ENCODE measurements around the gene DTYMK. TPM values are rescaled to one million over a fixed set of nuclear protein-coding genes. Genes with fewer than 3 reads are reported as not detected.

Gene DTYMK
- total RNA-seq, 1 experiment from 2014 or later: 88.1 TPM

GRCh38 chr2:241726459-241726858 lies 39.8 kb upstream of the DTYMK start (continued):
- TF ChIP-seq, protein P1, sequence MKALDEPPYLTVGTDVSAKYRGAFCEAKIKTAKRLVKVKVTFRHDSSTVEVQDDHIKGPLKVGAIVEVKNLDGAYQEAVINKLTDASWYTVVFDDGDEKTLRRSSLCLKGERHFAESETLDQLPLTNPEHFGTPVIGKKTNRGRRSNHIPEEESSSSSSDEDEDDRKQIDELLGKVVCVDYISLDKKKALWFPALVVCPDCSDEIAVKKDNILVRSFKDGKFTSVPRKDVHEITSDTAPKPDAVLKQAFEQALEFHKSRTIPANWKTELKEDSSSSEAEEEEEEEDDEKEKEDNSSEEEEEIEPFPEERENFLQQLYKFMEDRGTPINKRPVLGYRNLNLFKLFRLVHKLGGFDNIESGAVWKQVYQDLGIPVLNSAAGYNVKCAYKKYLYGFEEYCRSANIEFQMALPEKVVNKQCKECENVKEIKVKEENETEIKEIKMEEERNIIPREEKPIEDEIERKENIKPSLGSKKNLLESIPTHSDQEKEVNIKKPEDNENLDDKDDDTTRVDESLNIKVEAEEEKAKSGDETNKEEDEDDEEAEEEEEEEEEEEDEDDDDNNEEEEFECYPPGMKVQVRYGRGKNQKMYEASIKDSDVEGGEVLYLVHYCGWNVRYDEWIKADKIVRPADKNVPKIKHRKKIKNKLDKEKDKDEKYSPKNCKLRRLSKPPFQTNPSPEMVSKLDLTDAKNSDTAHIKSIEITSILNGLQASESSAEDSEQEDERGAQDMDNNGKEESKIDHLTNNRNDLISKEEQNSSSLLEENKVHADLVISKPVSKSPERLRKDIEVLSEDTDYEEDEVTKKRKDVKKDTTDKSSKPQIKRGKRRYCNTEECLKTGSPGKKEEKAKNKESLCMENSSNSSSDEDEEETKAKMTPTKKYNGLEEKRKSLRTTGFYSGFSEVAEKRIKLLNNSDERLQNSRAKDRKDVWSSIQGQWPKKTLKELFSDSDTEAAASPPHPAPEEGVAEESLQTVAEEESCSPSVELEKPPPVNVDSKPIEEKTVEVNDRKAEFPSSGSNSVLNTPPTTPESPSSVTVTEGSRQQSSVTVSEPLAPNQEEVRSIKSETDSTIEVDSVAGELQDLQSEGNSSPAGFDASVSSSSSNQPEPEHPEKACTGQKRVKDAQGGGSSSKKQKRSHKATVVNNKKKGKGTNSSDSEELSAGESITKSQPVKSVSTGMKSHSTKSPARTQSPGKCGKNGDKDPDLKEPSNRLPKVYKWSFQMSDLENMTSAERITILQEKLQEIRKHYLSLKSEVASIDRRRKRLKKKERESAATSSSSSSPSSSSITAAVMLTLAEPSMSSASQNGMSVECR (CRISPR knock-in tag; IDR thresholded peaks at IDR 0.05; ENCODE audit: borderline replicate concordance): no peak

- Mint-ChIP-seq H3K36me3 (peaks cover 45% of the 10 kb centered on the region), H3K4me1 (no peaks in the 10 kb centered on the region), H3K9me3 (peaks cover 19% of the 10 kb centered on the region), H3K4me3 (no peak overlapping the region), H3K27ac (no peak overlapping the region), H3K27me3 (ENCODE audit: low read depth) (no peaks in the 10 kb centered on the region)
- no peak for TF ChIP-seq TEAD4 (CRISPR knock-in tag; IDR thresholded peaks at IDR 0.05)
- no peak for TF ChIP-seq NFE2L1 (CRISPR knock-in tag; IDR thresholded peaks at IDR 0.05)
- no peak for TF ChIP-seq ZNF317 (CRISPR knock-in tag; IDR thresholded peaks at IDR 0.05; ENCODE audit: borderline replicate concordance, low read depth)
- no peak for TF ChIP-seq ETV6 (CRISPR knock-in tag; IDR thresholded peaks at IDR 0.05)
- no peak for TF ChIP-seq SMAD3 (CRISPR knock-in tag; IDR thresholded peaks at IDR 0.05; ENCODE audit: borderline replicate concordance)
- no peak for TF ChIP-seq IRF2 (CRISPR knock-in tag; IDR thresholded peaks at IDR 0.05; ENCODE audit: borderline replicate concordance, low read depth)
- no peak for TF ChIP-seq IRF1 (CRISPR knock-in tag; IDR thresholded peaks at IDR 0.05)
- TF ChIP-seq ZNF281 (CRISPR knock-in tag; IDR thresholded peaks at IDR 0.05): no peak
- no peak for TF ChIP-seq ZBTB43 (CRISPR knock-in tag; IDR thresholded peaks at IDR 0.05)
- TF ChIP-seq RORB (CRISPR knock-in tag; IDR thresholded peaks at IDR 0.05): no peak
- TF ChIP-seq HMGA2 (CRISPR knock-in tag; IDR thresholded peaks at IDR 0.05): no peak
- no peak for TF ChIP-seq CDX4 (CRISPR knock-in tag; IDR thresholded peaks at IDR 0.05; ENCODE audit: borderline replicate concordance)
- TF ChIP-seq ZNF425 (CRISPR knock-in tag; conservative IDR thresholded peaks at IDR 0.05): no peak
- no peak for TF ChIP-seq CREB1 (CRISPR knock-in tag; IDR thresholded peaks at IDR 0.05)
- ChIA-PET CTCF (interaction anchor here (2.5 kb wide), 1 partner anchor 9 kb away, joined by 11 read pairs; the partner anchor contains the start of gene D2HGDH), POLR2A (no interaction called here)
- DNase-seq (ENCODE audit: low spot score): no peak
- no peak for ATAC-seq
Observed at GRCh38 chr2:241724975-241725870, 38.6 kb upstream of the DTYMK start.
